Measurements from ENCODE around the gene IQGAP1.

The IQGAP1 gene

DNA sequence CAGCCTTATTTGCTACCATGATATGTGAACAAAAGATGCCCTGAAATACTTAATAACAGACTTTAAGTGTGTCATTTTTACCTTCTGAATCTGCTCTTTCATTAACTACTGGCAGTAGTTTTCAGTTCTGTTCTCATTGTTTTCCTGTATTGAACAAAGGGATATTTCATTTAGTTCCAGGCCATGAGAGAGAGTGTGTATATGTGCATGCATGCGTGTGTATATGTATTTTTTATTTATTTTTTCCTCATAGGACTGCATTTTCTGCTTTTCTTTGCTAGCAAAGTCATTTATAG lies 94.9 kb downstream of the IQGAP1 start:
- no peaks in the 10 kb centered on the region for H3K4me1 ChIP-seq (ENCODE audit: control insufficient read depth, insufficient read depth, low read length)
- ChIA-PET POLR2A (interaction anchor here (1.0 to 1.7 kb wide), 2 partner anchors 95 to 109 kb away, joined by 3 to 5 read pairs; partner anchors contain the start of gene IQGAP1), CTCF (interaction anchor here (0.6 to 8.4 kb wide), 47 partner anchors 9 to 403 kb away, joined by 3 to 225 read pairs (median 6); partner anchors contain the start of gene IQGAP1)
- TF ChIP-seq ZNF560 (tag by site-specific recombination; IDR thresholded peaks at IDR 0.05; ENCODE audit: borderline replicate concordance) (no peak), KLF8 (tag by site-specific recombination; IDR thresholded peaks at IDR 0.05) (no peak), ZNF600 (tag by site-specific recombination; IDR thresholded peaks at IDR 0.05) (no peak), PATZ1 (tag by site-specific recombination; IDR thresholded peaks at IDR 0.05) (no peak), ZBTB17 (tag by site-specific recombination; IDR thresholded peaks at IDR 0.05) (no peak), ZNF138 (tag by site-specific recombination; IDR thresholded peaks at IDR 0.05; ENCODE audit: borderline replicate concordance) (no peak), ZNF24 (tag by site-specific recombination; IDR thresholded peaks at IDR 0.05) (no peak), ZNF623 (tag by site-specific recombination; IDR thresholded peaks at IDR 0.05) (no peak), INSM2 (tag by site-specific recombination; IDR thresholded peaks at IDR 0.05) (no peak), GLI4 (tag by site-specific recombination; IDR thresholded peaks at IDR 0.05) (no peak), ZNF654 (tag by site-specific recombination; IDR thresholded peaks at IDR 0.05; ENCODE audit: low read depth) (no peak), ZNF626 (tag by site-specific recombination; IDR thresholded peaks at IDR 0.05) (no peak), GLIS2 (tag by site-specific recombination; IDR thresholded peaks at IDR 0.05) (no peak), ZNF677 (tag by site-specific recombination; IDR thresholded peaks at IDR 0.05) (no peak), ZNF239 (tag by site-specific recombination; IDR thresholded peaks at IDR 0.05) (no peak), ZNF394 (tag by site-specific recombination; IDR thresholded peaks at IDR 0.05; ENCODE audit: borderline replicate concordance) (no peak), ZNF311 (tag by site-specific recombination; IDR thresholded peaks at IDR 0.05; ENCODE audit: borderline replicate concordance) (no peak)
- TF ChIP-seq, protein P1, sequence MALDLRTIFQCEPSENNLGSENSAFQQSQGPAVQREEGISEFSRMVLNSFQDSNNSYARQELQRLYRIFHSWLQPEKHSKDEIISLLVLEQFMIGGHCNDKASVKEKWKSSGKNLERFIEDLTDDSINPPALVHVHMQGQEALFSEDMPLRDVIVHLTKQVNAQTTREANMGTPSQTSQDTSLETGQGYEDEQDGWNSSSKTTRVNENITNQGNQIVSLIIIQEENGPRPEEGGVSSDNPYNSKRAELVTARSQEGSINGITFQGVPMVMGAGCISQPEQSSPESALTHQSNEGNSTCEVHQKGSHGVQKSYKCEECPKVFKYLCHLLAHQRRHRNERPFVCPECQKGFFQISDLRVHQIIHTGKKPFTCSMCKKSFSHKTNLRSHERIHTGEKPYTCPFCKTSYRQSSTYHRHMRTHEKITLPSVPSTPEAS (tag by site-specific recombination; IDR thresholded peaks at IDR 0.05): no peak
- no peak overlapping the region for H3K27ac ChIP-seq (ENCODE audit: extremely low read depth, low read depth, low read length)
- no peak overlapping the region for H3K4me3 ChIP-seq (ENCODE audit: low read depth, low read length)
- H3K36me3 ChIP-seq (ENCODE audit: control insufficient read depth in 2 of 2, insufficient read depth in 1 of 2, low read length in 2 of 2): peaks cover 53 to 80% of the 10 kb centered on the region in 2 experiments
- no peaks in the 10 kb centered on the region for H3K9me3 ChIP-seq (ENCODE audit: control insufficient read depth, insufficient read depth, low read depth, low read length)

- no peak for TF ChIP-seq ZNF311 (tag by site-specific recombination; IDR thresholded peaks at IDR 0.05; ENCODE audit: borderline replicate concordance)
- TF ChIP-seq MYNN (tag by site-specific recombination; IDR thresholded peaks at IDR 0.05; ENCODE audit: borderline replicate concordance): no peak
- no peak for TF ChIP-seq ZNF132 (tag by site-specific recombination; IDR thresholded peaks at IDR 0.05; ENCODE audit: borderline replicate concordance)
- no peak for TF ChIP-seq ZNF521 (tag by site-specific recombination; IDR thresholded peaks at IDR 0.05)
- TF ChIP-seq KLF17 (tag by site-specific recombination; IDR thresholded peaks at IDR 0.05): no peak
- TF ChIP-seq ZNF514 (tag by site-specific recombination; IDR thresholded peaks at IDR 0.05): no peak
- no peak for TF ChIP-seq ZNF768 (tag by site-specific recombination; IDR thresholded peaks at IDR 0.05)
- ChIA-PET CTCF (interaction anchor here (0.6 to 8.4 kb wide), 10 partner anchors 16 to 190 kb away, joined by 4 to 225 read pairs (median 17); no protein-coding TSS in a partner anchor), POLR2A (no interaction called here)
- H3K4me1 ChIP-seq (ENCODE audit: control insufficient read depth, insufficient read depth, low read length): no peaks in the 10 kb centered on the region
- no peak overlapping the region for H3K27ac ChIP-seq (ENCODE audit: extremely low read depth, low read depth, low read length)
- H3K36me3 ChIP-seq (ENCODE audit: control insufficient read depth in 2 of 2, insufficient read depth in 1 of 2, low read length in 2 of 2): peaks cover 57 to 76% of the 10 kb centered on the region in 2 experiments
- H3K9me3 ChIP-seq (ENCODE audit: control insufficient read depth, insufficient read depth, low read depth, low read length): no peaks in the 10 kb centered on the region
- no peak overlapping the region for H3K4me3 ChIP-seq (ENCODE audit: low read depth, low read length)
These were observed 95.6 kb downstream of the IQGAP1 start for GRCh38 chr15:90483637-90484036.

All from HEK293 (cell line).